PC-9 (cell line): ENCODE results near the gene SDCBP2.

Experiments
- EZH2 ChIP-seq: fragments of 200-600 bp; sonication (generic); IDR thresholded peaks from 2 replicates; pipeline ENCODE4 v1.8.0; 2017; ENCODE audit warnings: antibody characterized with exemption, low read depth
- TF ChIP-seq, protein P1 (sequence below): fragments of 200-600 bp; sonication (generic); conservative IDR thresholded peaks from 2 replicates; pipeline ENCODE4 v1.6.1; 2017; ENCODE audit warnings: mixed run types, antibody characterized with exemption, mild to moderate bottlenecking, moderate library complexity

DNA sequence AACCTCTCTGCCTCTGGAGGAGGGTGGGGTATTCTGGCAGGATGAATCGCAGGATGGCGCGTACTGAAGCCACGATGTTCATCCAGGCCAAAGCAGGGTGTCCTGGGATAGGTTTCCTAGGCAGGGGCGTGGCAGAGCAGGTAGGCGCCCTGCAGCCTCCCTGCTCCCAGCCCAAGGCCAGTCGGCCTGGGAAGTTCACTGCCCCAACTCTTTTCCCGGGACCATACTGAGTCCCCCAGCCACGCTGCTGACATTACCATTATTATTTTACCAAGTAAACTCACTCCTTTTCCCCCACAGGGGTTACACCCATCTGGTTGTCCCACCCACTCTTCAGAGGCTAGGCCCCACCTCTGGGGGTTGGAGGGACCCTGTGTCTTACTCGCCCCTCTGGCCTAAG lies 21.8 kb downstream of the SDCBP2 start:
- TF ChIP-seq, protein P1, sequence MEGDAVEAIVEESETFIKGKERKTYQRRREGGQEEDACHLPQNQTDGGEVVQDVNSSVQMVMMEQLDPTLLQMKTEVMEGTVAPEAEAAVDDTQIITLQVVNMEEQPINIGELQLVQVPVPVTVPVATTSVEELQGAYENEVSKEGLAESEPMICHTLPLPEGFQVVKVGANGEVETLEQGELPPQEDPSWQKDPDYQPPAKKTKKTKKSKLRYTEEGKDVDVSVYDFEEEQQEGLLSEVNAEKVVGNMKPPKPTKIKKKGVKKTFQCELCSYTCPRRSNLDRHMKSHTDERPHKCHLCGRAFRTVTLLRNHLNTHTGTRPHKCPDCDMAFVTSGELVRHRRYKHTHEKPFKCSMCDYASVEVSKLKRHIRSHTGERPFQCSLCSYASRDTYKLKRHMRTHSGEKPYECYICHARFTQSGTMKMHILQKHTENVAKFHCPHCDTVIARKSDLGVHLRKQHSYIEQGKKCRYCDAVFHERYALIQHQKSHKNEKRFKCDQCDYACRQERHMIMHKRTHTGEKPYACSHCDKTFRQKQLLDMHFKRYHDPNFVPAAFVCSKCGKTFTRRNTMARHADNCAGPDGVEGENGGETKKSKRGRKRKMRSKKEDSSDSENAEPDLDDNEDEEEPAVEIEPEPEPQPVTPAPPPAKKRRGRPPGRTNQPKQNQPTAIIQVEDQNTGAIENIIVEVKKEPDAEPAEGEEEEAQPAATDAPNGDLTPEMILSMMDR, result no peak
- no peak for TF ChIP-seq EZH2
